ENCODE results near the gene VILL.

The VILL gene

GRCh38 chr3:37949866-37950265, 40.7 kb upstream of the VILL start:
- no peak overlapping the region for H3K27ac ChIP-seq (ENCODE audit: low read depth, low read length)
- H3K36me3 ChIP-seq (ENCODE audit: control insufficient read depth in 5 of 5, insufficient read depth in 5 of 5, low read length in 5 of 5), result peaks cover 0 to 3% (median 2%) of the 10 kb centered on the region in 5 donors
- H3K27me3 ChIP-seq (ENCODE audit: control insufficient read depth in 5 of 5, insufficient read depth in 4 of 5, low read length in 5 of 5), result no peaks in the 10 kb centered on the region
- peaks cover 7 to 37% (median 18%) of the 10 kb centered on the region in 5 donors for H3K4me1 ChIP-seq (ENCODE audit: control insufficient read depth in 5 of 5, insufficient read depth in 5 of 5, low read length in 5 of 5)
- H3K9ac ChIP-seq (ENCODE audit: low read length in 5 of 5), result no peak overlapping the region
- H3K4me3 ChIP-seq (ENCODE audit: low read depth in 1 of 5, low read length in 5 of 5), result no peak overlapping the region
- H3K9me3 ChIP-seq (ENCODE audit: control insufficient read depth in 5 of 5, low read length in 5 of 5), result no peaks in the 10 kb centered on the region

- Histone ChIP-seq H3K4me3 (ENCODE audit: low read depth in 1 of 5, low read length in 5 of 5) (no peak overlapping the region), H3K27ac (ENCODE audit: low read depth, low read length) (no peak overlapping the region), H3K9ac (ENCODE audit: low read length in 5 of 5) (no peak overlapping the region), H3K9me3 (ENCODE audit: control insufficient read depth in 5 of 5, low read length in 5 of 5) (no peaks in the 10 kb centered on the region), H3K36me3 (ENCODE audit: control insufficient read depth in 5 of 5, insufficient read depth in 5 of 5, low read length in 5 of 5) (peaks cover 0 to 6% (median 3%) of the 10 kb centered on the region in 5 donors), H3K27me3 (ENCODE audit: control insufficient read depth in 5 of 5, insufficient read depth in 4 of 5, low read length in 5 of 5) (no peaks in the 10 kb centered on the region), H3K4me1 (ENCODE audit: control insufficient read depth in 5 of 5, insufficient read depth in 5 of 5, low read length in 5 of 5) (peaks cover 0 to 42% (median 7%) of the 10 kb centered on the region in 5 donors)
Observed at GRCh38 chr3:37952564-37952963, 38.0 kb upstream of the VILL start.

GRCh38 chr3:37953226-37953625, 37.4 kb upstream of the VILL start:
- H3K4me1 ChIP-seq (ENCODE audit: control insufficient read depth in 5 of 5, insufficient read depth in 5 of 5, low read length in 5 of 5), result peaks cover 0 to 44% (median 10%) of the 10 kb centered on the region in 5 donors
- H3K27me3 ChIP-seq (ENCODE audit: control insufficient read depth in 5 of 5, insufficient read depth in 4 of 5, low read length in 5 of 5), result no peaks in the 10 kb centered on the region
- no peak overlapping the region for H3K9ac ChIP-seq (ENCODE audit: low read length in 5 of 5)
- peaks cover 0 to 6% (median 3%) of the 10 kb centered on the region in 5 donors for H3K36me3 ChIP-seq (ENCODE audit: control insufficient read depth in 5 of 5, insufficient read depth in 5 of 5, low read length in 5 of 5)
- H3K4me3 ChIP-seq (ENCODE audit: low read depth in 1 of 5, low read length in 5 of 5), result no peak overlapping the region
- H3K27ac ChIP-seq (ENCODE audit: low read depth, low read length), result no peak overlapping the region
- H3K9me3 ChIP-seq (ENCODE audit: control insufficient read depth in 5 of 5, low read length in 5 of 5), result no peaks in the 10 kb centered on the region

GRCh38 chr3:37953707-37954394, 36.7 kb upstream of the VILL start:
- Histone ChIP-seq H3K9ac (ENCODE audit: low read length in 5 of 5) (no peak overlapping the region), H3K27me3 (ENCODE audit: control insufficient read depth in 5 of 5, insufficient read depth in 4 of 5, low read length in 5 of 5) (no peaks in the 10 kb centered on the region), H3K4me3 (ENCODE audit: low read depth in 1 of 5, low read length in 5 of 5) (no peak overlapping the region), H3K9me3 (ENCODE audit: control insufficient read depth in 5 of 5, low read length in 5 of 5) (no peaks in the 10 kb centered on the region), H3K27ac (ENCODE audit: low read depth, low read length) (no peak overlapping the region), H3K4me1 (ENCODE audit: control insufficient read depth in 5 of 5, insufficient read depth in 5 of 5, low read length in 5 of 5) (peaks cover 0 to 44% (median 10%) of the 10 kb centered on the region in 5 donors), H3K36me3 (ENCODE audit: control insufficient read depth in 5 of 5, insufficient read depth in 5 of 5, low read length in 5 of 5) (peaks cover 0 to 6% (median 3%) of the 10 kb centered on the region in 5 donors)

- Histone ChIP-seq H3K9me3 (ENCODE audit: control insufficient read depth in 5 of 5, low read length in 5 of 5) (no peaks in the 10 kb centered on the region), H3K4me3 (ENCODE audit: low read depth in 1 of 5, low read length in 5 of 5) (no peak overlapping the region), H3K9ac (ENCODE audit: low read length in 5 of 5) (no peak overlapping the region), H3K4me1 (ENCODE audit: control insufficient read depth in 5 of 5, insufficient read depth in 5 of 5, low read length in 5 of 5) (peaks cover 0 to 40% (median 10%) of the 10 kb centered on the region in 5 donors), H3K27me3 (ENCODE audit: control insufficient read depth in 5 of 5, insufficient read depth in 4 of 5, low read length in 5 of 5) (no peaks in the 10 kb centered on the region), H3K27ac (ENCODE audit: low read depth, low read length) (no peak overlapping the region), H3K36me3 (ENCODE audit: control insufficient read depth in 5 of 5, insufficient read depth in 5 of 5, low read length in 5 of 5) (peaks cover 0 to 6% (median 3%) of the 10 kb centered on the region in 5 donors)
Observed at GRCh38 chr3:37954881-37955280, 35.7 kb upstream of the VILL start.

GRCh38 chr3:37955918-37956707, 34.5 kb upstream of the VILL start:
- Histone ChIP-seq H3K9ac (ENCODE audit: low read length in 5 of 5) (peak overlapping the region in 1 of 5 donors; percentile 33), H3K4me3 (ENCODE audit: low read depth in 1 of 5, low read length in 5 of 5) (no peak overlapping the region), H3K27me3 (ENCODE audit: control insufficient read depth in 5 of 5, insufficient read depth in 4 of 5, low read length in 5 of 5) (no peaks in the 10 kb centered on the region), H3K9me3 (ENCODE audit: control insufficient read depth in 5 of 5, low read length in 5 of 5) (no peaks in the 10 kb centered on the region), H3K4me1 (ENCODE audit: control insufficient read depth in 5 of 5, insufficient read depth in 5 of 5, low read length in 5 of 5) (peaks cover 0 to 39% (median 10%) of the 10 kb centered on the region in 5 donors), H3K27ac (ENCODE audit: low read depth, low read length) (peak overlapping the region; percentile 55), H3K36me3 (ENCODE audit: control insufficient read depth in 5 of 5, insufficient read depth in 5 of 5, low read length in 5 of 5) (peaks cover 0 to 6% (median 3%) of the 10 kb centered on the region in 5 donors)

- H3K36me3 ChIP-seq (ENCODE audit: control insufficient read depth in 5 of 5, insufficient read depth in 5 of 5, low read length in 5 of 5), result peaks cover 0 to 6% (median 3%) of the 10 kb centered on the region in 5 donors
- peak overlapping the region in 1 of 5 donors; percentile 33 for H3K9ac ChIP-seq (ENCODE audit: low read length in 5 of 5)
- H3K27me3 ChIP-seq (ENCODE audit: control insufficient read depth in 5 of 5, insufficient read depth in 4 of 5, low read length in 5 of 5), result no peaks in the 10 kb centered on the region
- no peaks in the 10 kb centered on the region for H3K9me3 ChIP-seq (ENCODE audit: control insufficient read depth in 5 of 5, low read length in 5 of 5)
- H3K4me1 ChIP-seq (ENCODE audit: control insufficient read depth in 5 of 5, insufficient read depth in 5 of 5, low read length in 5 of 5), result peaks cover 0 to 46% (median 10%) of the 10 kb centered on the region in 5 donors
- H3K27ac ChIP-seq (ENCODE audit: low read depth, low read length), result peak overlapping the region; percentile 55
- H3K4me3 ChIP-seq (ENCODE audit: low read depth in 1 of 5, low read length in 5 of 5), result no peak overlapping the region
Observed at GRCh38 chr3:37956723-37957538, 33.7 kb upstream of the VILL start.

- Histone ChIP-seq H3K4me3 (ENCODE audit: low read depth in 1 of 5, low read length in 5 of 5) (no peak overlapping the region), H3K9me3 (ENCODE audit: control insufficient read depth in 5 of 5, low read length in 5 of 5) (no peaks in the 10 kb centered on the region), H3K27ac (ENCODE audit: low read depth, low read length) (peak overlapping the region; percentile 55), H3K4me1 (ENCODE audit: control insufficient read depth in 5 of 5, insufficient read depth in 5 of 5, low read length in 5 of 5) (peaks cover 0 to 51% (median 10%) of the 10 kb centered on the region in 5 donors), H3K9ac (ENCODE audit: low read length in 5 of 5) (no peak overlapping the region), H3K27me3 (ENCODE audit: control insufficient read depth in 5 of 5, insufficient read depth in 4 of 5, low read length in 5 of 5) (no peaks in the 10 kb centered on the region), H3K36me3 (ENCODE audit: control insufficient read depth in 5 of 5, insufficient read depth in 5 of 5, low read length in 5 of 5) (peaks cover 0 to 6% (median 3%) of the 10 kb centered on the region in 5 donors)
Observed at GRCh38 chr3:37957539-37957936, 33.0 kb upstream of the VILL start.

GRCh38 chr3:37961622-37962431, 28.8 kb upstream of the VILL start:
- Histone ChIP-seq H3K4me1 (ENCODE audit: control insufficient read depth in 5 of 5, insufficient read depth in 5 of 5, low read length in 5 of 5) (peaks cover 0 to 23% (median 5%) of the 10 kb centered on the region in 5 donors), H3K9ac (ENCODE audit: low read length in 5 of 5) (no peak overlapping the region), H3K4me3 (ENCODE audit: low read depth in 1 of 5, low read length in 5 of 5) (no peak overlapping the region), H3K36me3 (ENCODE audit: control insufficient read depth in 5 of 5, insufficient read depth in 5 of 5, low read length in 5 of 5) (peaks cover 0 to 8% (median 3%) of the 10 kb centered on the region in 5 donors), H3K9me3 (ENCODE audit: control insufficient read depth in 5 of 5, low read length in 5 of 5) (no peaks in the 10 kb centered on the region), H3K27me3 (ENCODE audit: control insufficient read depth in 5 of 5, insufficient read depth in 4 of 5, low read length in 5 of 5) (no peaks in the 10 kb centered on the region), H3K27ac (ENCODE audit: low read depth, low read length) (no peak overlapping the region)

Data from subcutaneous abdominal adipose tissue (tissue), 5 donors.